Left lobe of liver (tissue), 2 donors: ENCODE measurements around the gene BRAP. TPM values are rescaled to one million over a fixed set of nuclear protein-coding genes. Genes with fewer than 3 reads are reported as not detected.
A peak's percentile ranks its signal among the peaks of the same experiment; 100 is the strongest.
"Not testable (repeated sequence)": the region's sequence is repeated elsewhere in the genome, so short reads cannot be mapped to it uniquely, and the experiment has no call there.

Source experiments
- ATAC-seq: fragments of 200-7000 bp; cut with Tn5 transposase; one replicate; pipeline ENCODE4 v1.9.1; 2020; ENCODE audit warnings: mild to moderate bottlenecking, moderate library complexity
- DNase-seq: peaks from one replicate; pipeline ENCODE4 v3.0.0-alpha.2; 2020; ENCODE audit warnings: low spot score
- total RNA-seq: library from RNA; stranded (reverse); gene quantifications from one replicate; pipeline ENCODE4 v1.2.1, GENCODE V29; 2021
- donor health status: DM: no; HTN: no; CAD: no; lungs with moderate emphysema.
- donor health status: DM: no; HTN: yes; CAD: no.

BRAP gene
- total RNA-seq, result 7.5 TPM

- ATAC-seq (peak; percentile 90), DNase-seq (peak; percentile 97)
Observed at GRCh38 chr12:111685811-111686573, at the start of gene BRAP, which contains the start of gene ACAD10. Gene BRAP (minus strand): TSS chr12:111685956. CDS start chr12:111685792, 164 bp downstream. Gene ACAD10 (plus strand): TSS chr12:111686053. CDS start chr12:111692710, 6,657 bp downstream.

DNA sequence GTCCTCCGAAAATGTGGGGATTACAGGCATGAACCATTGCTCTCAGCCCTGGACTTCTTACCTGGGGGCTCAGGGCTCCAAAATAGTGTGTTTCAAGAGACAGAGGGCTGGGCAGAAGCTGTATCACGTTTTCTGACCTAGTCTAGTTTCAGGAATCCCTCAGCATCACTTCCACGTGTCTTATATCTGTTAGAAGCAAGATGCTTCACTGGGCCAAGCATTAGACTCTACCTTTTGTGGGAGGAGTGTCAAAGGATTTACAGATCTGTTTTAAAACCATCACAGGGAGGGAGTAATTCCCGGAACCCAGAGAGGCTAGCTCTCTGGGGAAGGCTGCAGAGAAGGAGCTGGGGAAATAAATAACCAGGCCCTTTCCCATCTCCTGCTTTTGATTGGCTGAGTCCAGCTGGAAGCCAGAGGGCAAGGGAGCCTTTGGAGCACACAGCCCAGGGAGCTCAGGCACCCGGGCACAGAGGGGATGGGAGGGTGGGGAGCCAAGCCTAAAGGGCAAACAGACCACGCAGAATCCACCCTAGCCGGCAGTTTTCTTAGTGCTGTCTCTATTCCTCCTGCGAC is 47.7 kb upstream of the BRAP start:
- no peak for ATAC-seq
- DNase-seq, result no peak

GRCh38 chr12:111732786-111733185 is 47.0 kb upstream of the BRAP start:
- DNase-seq, result no peak
- ATAC-seq, result no peak

DNA sequence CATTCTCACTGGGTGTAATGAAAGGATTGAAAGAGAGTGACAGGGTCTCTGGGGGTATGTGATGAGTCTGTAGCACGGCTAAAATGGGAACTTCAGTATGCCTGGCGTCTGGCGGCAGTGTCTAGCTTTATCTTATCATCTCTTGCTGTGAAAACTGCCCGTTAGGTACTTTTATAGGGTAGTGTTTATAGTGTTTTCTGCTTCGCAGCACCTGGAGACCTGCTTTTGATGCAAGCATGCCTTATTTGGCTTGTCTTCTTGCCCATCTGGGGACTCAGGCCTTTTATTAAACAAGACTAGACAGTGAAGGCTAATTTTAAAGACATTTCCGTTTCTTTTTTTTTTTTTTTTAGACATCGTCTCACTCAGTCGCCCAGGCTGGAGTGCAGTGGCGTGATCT is 44.7 kb upstream of the BRAP start:
- DNase-seq, result no peak
- ATAC-seq, result no peak

- DNase-seq (no peak), ATAC-seq (no peak)
Observed at GRCh38 chr12:111728795-111729194, 43.0 kb upstream of the BRAP start.

DNA sequence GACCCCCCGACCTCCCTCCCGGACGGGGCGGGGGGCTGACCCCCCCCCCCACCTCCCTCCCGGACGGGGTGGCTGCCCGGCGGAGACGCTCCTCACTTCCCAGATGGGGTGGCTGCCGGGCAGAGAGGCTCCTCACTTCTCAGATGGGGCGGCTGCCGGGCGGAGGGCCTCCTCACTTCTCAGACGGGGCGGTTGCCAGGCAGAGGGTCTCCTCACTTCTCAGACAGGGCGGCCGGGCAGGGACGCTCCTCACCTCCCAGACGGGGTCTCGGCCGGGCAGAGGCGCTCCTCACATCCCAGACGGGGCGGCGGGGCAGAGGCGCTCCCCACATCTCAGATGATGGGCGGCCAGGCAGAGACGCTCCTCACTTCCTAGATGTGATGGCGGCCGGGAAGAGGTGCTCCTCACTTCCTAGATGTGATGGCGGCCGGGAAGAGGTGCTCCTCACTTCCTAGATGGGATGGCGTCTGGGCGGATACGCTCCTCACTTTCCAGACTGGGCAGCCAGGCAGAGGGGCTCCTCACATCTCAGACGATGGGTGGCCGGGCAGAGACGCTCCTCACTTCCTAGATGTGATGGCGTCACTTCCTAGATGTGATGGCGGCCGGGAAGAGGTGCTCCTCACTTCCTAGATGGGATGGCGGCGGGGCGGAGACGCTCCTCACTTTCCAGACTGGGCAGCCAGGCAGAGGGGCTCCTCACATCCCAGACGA is 38.0 kb upstream of the BRAP start:
- DNase-seq, ATAC-seq: not testable (repeated sequence)

DNA sequence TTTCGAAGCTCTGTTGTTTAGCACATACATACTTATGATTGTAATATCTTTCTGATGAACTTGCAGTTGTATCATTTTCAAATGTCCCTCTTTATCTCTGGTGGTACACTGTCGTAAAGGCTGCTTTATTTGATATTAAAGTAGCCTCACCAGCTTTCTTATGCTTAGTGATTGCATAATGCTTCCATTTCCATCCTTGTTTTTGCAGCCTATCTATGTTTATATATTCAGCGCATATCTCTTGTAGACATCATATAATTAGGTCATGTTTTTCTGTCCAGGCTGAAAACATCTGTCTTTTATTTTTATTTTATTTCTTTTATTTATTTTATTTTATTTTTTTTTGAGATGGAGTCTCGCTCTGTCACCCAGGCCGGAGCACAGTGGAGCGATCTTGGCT is 34.7 kb upstream of the BRAP start:
- DNase-seq (no peak), ATAC-seq (no peak)

- not testable (repeated sequence) for DNase-seq
Observed at GRCh38 chr12:111719316-111719715, 33.6 kb upstream of the BRAP start.

DNA sequence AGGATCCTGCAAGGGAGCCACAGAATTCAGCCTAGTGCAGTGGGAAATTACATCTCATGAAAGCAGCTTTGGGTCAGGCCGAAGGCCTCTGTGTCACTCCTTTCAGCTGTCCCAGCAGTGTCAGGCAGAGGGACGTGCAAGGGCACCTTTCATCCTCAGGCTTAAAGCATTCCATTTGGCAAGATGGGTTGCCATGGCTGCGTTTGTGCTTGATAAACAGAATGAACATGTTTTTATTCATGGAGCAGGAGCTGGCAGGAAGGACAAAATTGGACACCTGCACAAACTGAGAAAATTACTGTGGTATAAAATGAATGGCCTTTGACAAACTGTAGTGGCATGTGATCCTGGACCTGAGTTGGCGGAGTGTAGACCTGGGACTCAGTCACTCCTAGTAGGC is 29.5 kb upstream of the BRAP start:
- ATAC-seq (no peak), DNase-seq (no peak)

More at GRCh38 chr12:111719316-111719715, 33.6 kb upstream of the BRAP start:
- not testable (repeated sequence) for ATAC-seq

- ATAC-seq, result no peak
Observed at GRCh38 chr12:111706145-111706544, 20.4 kb upstream of the BRAP start.

DNA sequence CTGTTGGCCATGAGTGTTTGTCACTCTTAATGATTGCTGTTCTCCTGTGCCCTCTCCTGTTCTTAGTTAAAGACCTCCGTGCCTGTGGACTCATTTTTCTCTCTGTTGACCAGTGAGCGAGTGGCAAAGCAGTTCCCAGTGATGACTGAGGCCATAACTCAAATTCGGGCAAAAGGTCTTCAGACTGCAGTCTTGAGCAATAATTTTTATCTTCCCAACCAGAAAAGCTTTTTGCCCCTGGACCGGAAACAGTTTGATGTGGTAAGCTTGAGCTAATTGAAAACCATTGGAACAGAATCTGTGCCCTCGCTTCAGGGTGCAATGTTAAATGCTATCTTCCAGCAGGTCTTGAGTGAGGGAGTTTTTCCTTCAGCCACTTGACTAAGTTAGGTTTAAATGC is 19.9 kb upstream of the BRAP start:
- DNase-seq, result peak; percentile 64
- peak; percentile 89 for ATAC-seq

More at GRCh38 chr12:111706145-111706544, 20.4 kb upstream of the BRAP start:
- DNase-seq, result no peak

DNA sequence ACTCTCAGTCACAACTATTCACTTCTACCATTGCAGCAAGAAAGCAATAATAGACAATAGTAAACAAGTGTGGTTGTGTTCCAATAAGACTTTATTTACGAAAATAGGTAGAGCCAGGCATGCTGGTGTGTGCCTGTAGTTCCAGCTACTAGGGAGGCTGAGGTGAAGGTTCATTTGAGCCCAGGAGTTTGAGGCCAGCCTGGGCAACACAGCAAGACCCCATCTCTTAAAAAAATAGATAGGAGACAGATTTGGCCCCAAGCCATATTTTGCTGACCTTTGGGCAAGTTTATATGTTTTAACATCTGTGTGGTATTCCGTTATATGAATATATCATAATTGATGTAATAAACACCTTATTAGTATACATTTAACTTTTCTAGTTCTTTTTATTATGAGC is 14.2 kb upstream of the BRAP start:
- DNase-seq (no peak), ATAC-seq (no peak)

DNA sequence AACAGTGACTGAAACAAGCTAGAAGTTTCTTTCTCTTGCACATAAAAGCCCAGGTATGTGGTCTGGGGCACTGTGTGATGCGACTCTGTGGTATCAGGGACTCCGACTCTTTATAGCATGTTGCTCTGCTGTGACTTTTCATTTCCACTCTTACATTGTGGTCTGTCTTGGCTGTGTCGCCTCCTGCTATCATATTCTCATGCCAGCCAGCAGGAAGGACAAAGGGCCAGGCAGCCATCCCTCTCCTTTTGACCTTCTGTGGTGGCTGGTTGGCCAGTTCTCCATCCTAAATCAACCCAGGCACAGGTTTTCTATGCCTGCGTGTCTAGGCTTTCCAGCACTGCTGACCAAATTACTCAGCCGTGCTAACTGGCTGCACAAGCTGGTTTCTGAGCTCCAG is 8.1 kb upstream of the BRAP start:
- DNase-seq, result no peak
- ATAC-seq, result no peak

DNA sequence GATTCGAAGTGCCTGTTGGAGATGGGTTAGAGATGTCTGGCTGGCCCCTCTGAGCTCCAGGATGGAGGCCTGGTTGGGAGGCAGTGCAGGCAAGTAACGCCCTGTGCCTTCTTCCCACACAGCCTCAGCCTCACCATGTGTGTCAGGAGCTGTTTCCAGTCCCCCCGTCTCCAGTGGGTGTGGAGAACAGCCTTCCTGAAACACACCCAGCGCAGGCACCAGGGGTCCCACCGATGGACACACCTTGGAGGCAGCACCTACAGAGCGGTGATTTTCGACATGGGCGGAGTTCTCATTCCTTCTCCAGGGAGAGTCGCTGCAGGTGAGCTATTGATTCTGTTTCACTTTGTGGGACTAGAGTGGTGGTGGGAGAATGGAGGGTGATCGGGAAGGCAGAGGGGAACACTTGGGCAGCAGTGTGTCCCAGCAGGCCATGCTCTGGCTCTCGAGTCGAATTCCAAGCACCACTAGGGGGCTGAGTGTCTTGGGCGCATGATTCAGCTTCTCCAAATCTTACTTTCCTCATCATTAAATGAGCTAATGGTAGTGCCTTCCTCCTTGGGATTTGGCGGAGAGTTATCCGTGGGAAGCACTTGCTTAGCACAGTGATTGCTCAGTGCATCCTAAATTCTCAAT is 6.9 kb upstream of the BRAP start:
- ATAC-seq, result no peak
- no peak for DNase-seq

DNA sequence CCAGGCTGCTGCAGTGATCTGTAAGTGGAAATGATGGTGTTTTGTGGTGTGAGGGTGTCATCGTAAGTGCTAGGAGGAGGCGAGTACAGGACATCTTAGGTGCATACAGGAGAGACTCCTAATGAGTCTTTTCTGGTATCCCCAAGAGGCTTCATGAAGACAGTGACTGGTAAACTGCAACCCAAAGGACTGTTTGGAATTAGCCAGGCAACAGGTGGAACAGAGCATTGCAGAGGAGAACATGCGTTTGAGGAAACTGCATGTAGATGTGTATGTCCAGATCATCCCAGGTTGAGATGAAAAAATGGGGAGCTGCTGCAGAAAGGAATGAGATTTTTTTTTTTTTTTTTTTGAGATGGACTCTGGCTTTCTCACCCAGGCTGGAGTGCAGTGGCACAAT is 5.5 kb upstream of the BRAP start:
- DNase-seq (no peak), ATAC-seq (no peak)

GRCh38 chr12:111687952-111688351 is 2.2 kb upstream of the BRAP start:
- DNase-seq, result no peak
- no peak for ATAC-seq

DNA sequence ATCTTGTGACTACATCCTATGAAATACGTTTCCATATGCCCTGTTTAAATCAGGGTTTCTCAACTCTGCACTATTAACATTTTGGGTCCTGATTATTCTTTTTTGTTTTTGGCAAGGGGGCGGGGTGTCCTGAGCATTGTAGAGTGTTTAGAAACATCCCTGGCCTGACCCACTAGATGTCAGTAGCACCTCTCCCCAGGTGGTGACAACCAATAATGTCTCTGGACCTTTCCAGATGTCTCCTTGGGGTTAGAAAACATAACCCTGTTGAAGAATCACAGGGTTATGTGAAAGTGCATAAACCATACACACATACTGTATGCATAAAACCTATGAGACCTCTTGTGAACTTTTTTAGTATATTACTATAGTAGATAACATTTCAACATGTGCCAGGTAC is 1.5 kb upstream of the BRAP start:
- DNase-seq (no peak), ATAC-seq (peak; percentile 65)

GRCh38 chr12:111686574-111687105 is 884 bp upstream of the BRAP start:
- ATAC-seq (no peak), DNase-seq (no peak)

- ATAC-seq (peak; percentile 40), DNase-seq (no peak)
Observed at GRCh38 chr12:111685322-111685810, 390 bp downstream of the BRAP start.

GRCh38 chr12:111684485-111685198 is 1.1 kb downstream of the BRAP start:
- not testable (repeated sequence) for ATAC-seq, DNase-seq
